Endometrium (tissue), 2 donors: ENCODE data around the gene FCRLA.
"Not testable (repeated sequence)": the region's sequence is repeated elsewhere in the genome, so short reads cannot be mapped to it uniquely, and the experiment has no call there.

Experiments used
- FAIRE-seq: peaks from 2 replicates; lab custom pipeline; 2012; peaks lifted over from hg19 to GRCh38; lab: Jason Lieb, UNC
- donor health status: control.
- donor health status: control.

FCRLA gene, protein sequence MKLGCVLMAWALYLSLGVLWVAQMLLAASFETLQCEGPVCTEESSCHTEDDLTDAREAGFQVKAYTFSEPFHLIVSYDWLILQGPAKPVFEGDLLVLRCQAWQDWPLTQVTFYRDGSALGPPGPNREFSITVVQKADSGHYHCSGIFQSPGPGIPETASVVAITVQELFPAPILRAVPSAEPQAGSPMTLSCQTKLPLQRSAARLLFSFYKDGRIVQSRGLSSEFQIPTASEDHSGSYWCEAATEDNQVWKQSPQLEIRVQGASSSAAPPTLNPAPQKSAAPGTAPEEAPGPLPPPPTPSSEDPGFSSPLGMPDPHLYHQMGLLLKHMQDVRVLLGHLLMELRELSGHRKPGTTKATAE

DNA sequence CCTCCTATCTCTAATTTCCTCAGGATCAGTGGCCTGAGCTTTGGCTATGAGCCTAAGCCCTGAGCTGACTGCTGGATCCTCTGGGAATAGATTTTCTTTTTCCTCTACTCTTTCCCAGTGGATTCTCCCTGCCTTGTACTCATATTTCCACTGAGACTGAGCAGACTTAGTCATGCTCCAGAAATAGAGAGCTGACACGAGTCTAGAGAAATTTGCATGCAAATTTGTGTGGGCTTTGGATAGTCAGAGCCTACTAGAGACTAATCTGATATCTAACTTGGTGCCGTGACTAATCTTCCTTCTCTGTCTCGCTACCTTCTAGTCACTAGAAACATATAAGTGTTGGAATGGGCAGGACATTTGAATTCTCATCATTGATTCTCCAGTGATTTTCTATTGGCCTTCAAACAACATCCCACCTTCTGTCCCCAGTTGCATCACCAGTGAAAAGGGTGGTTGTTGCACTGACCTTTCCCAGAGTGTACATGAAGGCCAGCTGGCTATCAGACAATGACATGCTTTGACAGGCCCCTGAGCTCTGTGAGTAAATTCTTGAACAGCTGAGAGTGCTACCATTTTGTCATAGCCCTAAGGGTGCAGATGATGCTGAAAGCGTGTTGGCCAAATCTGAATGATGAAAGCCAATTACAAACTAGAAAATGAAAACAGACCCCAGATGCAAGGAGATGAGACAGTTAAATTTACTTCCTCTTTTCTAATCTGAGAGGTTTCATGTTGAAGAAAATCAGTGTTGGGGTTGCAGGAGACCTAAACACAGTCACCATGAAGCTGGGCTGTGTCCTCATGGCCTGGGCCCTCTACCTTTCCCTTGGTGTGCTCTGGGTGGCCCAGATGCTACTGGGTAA is at the start of gene FCRLA:
FCRLA (plus strand) TSS at position 748 of the 866 bp plus-strand sequence; CDS start at position 784, 36 bp downstream.
- FAIRE-seq: no peak

DNA sequence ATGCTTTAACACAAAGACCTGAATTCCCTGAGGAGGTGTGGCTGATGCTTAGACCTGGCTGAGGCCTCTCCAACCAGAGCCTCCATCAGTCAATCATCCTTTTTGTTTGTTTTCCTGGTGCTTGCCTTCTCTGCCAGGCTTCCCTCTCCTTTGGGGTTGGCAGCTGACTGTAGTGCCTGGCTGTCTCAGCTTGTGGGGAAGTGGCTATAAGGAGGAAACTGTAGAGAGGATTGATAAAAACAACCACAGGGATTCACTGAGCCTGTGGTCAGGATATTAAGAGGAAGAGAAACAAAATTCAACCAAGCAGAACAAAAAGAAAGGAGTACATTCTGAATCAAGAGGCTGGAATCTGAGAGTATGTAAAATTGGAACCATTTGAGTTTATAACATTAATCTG is 48.5 kb upstream of the FCRLA start:
- not testable (repeated sequence) for FAIRE-seq

DNA sequence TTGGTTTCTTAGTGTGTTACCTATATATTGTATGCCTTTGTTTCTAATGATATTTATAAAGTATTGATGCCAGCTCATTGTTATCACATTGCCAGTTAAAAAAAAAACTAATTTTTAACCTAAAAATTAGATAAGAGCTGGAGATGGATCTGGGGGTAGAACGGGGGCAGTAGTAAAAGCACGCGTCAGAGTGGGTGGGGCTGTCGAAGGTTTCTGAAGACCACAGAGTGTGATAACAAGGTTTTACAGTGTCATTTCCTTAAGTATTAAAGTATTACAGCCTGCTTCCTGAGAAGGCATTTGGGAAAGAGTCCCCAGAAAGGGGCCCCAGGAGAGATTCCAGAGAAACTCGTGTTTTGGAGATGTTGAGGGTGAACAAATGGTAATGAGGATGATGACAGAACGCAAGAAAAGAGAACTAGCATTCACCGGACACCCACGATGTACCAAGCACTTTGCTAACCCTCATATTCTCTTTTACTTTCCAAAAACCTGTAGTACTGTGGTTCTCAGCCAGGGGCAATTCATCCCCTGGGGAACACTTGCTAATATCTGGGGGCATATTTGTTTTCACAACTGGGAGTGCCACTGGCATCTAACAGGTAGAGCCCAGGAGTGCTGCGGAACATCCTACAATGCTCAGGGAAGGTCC is 45.2 kb upstream of the FCRLA start:
- not testable (repeated sequence) for FAIRE-seq

DNA sequence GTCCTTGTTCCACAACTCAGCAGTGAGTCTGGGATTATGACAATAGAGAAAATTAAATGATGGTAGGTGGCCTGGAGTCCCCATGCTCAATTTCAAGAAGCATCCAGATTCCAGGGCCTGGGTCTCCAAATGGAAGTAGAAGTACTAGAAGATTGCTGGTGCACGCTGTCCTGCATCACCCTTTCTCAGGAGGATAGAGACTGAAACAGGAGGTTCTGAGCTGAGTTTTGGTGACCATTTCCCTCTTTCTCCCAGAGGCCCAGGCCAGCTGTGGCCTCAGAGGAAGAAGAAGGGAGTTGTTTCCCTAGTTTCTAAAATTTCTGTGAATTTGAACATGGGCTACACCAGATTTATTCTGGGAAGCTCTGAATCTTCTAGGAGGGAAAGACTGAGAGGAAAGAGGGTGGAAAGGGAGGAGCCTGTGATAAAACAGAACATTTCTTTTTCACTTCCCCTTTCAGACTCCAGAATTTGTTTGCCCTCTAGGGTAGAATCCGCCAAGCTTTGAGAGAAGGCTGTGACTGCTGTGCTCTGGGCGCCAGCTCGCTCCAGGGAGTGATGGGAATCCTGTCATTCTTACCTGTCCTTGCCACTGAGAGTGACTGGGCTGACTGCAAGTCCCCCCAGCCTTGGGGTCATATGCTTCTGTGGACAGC is 44.2 kb upstream of the FCRLA start, which contains the start of gene FCGR2B:
FCGR2B (plus strand) TSS at position 460 of the 656 bp plus-strand sequence; CDS start at position 559, 99 bp downstream.
- FAIRE-seq: not testable (repeated sequence)

DNA sequence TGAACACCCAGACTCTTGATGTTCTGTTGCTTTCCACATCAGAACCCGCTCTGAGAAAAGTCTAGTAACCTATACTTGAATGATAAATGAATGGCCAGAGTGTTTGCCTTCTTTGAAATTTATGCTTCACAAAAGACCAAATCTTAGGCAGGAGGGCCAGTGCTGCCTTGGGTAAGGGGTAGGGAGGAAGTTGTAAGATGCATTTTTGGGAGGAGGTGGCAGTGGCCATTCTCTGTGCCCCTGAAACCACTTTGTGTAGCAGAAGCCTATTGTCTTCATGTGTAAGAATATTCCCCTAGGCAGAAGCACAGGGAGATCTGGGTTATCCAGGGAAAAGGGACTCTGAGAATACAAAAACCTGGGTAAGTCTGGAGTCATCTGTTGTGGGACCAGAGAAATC is 43.5 kb upstream of the FCRLA start:
- FAIRE-seq: not testable (repeated sequence)

DNA sequence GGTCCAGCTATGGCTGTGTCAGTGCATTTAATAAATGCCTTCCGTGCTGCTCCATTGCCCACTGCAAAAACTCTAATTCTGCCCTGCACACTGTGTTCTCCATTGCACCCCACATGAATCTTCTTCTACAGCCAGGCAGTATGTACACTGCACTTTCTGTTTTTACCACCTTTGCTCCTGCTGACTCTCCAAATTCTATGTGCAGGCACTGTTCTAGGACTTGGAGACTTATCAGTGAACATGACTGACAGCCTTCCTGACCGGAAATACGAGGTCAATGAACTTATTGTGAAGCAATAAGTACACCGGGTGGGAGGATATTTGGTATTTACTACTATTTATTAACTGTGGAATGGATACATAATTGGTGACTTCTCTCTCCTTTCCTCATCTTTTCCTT is 42.3 kb upstream of the FCRLA start:
- FAIRE-seq: not testable (repeated sequence)

DNA sequence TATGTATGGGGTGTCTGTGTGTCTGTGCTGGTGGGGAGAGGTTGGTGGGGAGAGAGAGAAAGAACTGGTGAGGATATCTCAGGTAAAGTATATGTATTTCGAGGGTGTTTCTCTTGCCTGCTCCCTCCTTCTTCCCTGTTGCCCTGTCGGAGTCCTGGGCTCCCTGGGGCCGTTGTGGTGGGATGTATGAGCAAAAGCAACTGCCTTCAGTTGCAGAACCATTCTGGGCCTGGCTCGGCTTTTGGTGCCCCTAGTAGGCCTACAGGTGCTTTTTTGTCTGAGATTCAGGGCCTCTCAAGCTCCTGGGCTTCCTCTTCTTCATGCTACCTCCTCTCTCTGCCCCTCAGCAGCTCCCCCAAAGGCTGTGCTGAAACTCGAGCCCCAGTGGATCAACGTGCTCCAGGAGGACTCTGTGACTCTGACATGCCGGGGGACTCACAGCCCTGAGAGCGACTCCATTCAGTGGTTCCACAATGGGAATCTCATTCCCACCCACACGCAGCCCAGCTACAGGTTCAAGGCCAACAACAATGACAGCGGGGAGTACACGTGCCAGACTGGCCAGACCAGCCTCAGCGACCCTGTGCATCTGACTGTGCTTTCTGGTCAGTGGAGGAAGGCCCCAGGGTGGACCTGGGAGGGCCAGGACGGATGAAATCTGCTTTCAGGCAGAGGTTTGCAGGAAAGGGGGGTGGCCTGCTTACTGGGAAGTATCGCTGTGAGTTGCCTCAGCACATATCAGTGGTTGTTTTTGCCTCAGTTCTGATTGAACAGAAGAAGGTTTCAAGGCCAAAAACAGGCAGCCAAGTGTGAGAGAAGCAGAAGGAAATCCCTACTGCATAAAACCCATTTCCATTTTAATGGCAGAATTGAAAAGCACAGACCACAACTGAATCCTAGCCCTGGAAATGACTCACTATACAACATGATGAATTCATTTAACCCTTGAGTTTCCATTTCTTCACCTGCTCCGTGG is 35.7 kb upstream of the FCRLA start:
- not testable (repeated sequence) for FAIRE-seq

DNA sequence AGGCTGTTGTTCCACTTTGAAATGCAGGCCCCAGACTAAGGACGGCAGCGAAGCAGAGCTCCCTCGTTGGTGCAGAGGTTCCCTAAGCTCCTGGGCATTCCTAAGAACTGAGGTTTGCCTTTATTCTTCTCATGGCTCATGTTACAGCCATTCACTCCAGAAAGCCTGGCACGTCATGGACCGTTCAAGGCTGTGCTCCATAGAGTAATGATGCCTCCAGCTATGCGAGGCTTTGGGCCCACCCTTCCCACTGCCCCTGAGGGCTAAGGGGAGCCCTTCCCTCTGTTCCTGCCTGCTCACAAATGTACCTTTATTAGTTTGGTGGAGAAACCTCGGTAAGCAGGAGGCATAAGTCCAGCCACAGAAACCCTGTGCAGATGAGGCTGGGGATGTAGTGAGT is 33.6 kb upstream of the FCRLA start:
- FAIRE-seq: not testable (repeated sequence)

DNA sequence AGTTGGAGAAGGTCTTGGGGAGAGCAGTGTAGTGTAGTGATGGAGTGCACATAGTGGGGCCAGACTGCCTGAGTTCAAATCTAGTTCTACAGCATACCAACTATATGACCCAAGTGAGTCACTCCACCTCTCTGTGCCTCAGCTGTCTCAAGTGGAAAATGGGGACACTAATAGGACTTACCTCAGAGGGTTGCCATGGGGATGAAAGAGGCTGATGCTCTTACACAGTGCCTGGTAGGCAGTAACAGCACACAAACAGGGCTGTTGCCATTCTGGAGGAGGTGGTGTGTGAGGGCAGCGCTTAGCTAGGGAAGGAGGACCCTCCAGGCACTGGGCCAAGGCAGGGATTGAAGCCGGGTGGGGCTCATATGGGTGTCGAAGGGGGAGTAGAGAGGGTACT is 32.6 kb upstream of the FCRLA start:
- FAIRE-seq: not testable (repeated sequence)

DNA sequence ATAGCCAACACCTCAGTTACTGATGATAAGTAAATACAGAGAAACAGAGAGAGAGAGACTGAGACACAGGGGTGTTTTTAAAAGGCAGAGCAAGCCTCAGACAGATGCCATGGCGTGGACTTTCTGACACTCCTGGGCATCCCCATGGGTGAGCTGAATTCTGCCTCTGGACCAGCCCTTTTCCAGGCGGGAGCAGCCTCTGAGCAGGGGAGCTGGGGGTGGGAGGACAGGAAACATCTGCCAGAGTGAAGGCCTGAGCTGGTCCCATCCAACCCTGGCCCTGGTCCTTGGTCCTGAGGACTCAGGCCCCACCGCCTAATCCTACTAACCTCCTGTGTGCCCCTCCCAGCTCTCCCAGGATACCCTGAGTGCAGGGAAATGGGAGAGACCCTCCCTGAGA is 32.1 kb upstream of the FCRLA start:
- not testable (repeated sequence) for FAIRE-seq

DNA sequence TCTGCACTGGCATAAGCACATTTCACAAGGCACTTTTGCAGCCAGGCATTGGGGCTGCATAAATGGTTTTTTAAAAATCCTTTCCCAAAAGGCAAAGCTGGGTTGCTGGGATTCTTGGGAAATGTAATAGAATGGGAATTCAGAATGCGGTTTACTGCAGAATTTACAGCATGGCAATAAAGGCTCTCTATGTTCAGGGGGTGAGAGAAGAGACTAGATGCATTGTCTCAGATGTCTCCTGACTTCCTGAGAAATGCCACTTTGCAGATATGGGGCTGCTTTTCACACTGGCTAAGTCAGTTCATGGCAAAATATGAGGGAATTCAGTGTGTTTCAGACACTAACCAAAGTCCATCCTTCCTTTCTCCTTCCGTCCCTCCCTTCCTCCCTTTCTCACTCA is 30.6 kb upstream of the FCRLA start:
- no peak for FAIRE-seq

DNA sequence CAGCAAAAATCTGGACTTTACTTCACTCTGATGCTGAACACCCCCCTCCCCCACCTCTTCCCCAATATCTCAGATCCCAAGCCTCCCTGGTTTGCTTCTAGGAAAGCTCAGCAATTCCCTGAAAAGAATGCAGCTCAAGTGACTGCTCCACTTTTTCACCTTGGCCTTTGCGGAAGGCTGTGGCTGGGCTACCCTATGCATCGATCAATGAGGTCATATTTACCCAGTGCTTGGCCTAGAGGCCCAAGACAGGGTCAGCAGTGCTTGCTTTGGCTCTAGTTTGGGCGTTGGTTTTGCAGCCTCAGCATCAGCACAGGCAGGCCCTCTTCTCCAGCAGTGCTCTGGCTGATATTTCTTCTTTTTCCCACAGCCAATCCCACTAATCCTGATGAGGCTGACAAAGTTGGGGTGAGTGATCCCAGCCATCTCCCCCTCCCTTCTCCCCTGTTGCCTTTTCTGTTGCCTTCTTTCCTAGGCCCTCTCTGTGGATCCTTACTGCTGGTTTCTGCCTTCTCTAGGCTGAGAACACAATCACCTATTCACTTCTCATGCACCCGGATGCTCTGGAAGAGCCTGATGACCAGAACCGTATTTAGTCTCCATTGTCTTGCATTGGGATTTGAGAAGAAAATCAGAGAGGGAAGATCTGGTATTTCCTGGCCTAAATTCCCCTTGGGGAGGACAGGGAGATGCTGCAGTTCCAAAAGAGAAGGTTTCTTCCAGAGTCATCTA is 29.9 kb upstream of the FCRLA start:
- FAIRE-seq: no peak

DNA sequence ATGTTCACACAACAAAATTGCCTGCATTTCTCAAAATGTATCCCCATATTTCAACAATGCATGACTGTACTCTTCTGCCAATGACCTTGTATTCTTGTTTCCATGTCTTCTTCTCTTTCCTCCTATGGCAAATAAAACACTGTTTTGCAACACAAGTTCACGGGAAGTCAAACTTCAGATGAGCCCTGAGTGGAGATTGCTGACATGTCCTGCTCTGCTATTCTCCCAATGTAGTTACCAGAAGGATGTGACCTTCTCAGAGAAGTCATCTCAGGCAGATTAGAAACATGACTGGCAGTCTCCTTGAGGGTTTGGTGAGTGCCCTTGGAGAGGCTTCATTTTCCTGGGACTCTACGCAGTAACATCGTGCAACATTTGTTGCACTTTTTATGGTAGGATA is 28.5 kb upstream of the FCRLA start:
- FAIRE-seq: no peak

DNA sequence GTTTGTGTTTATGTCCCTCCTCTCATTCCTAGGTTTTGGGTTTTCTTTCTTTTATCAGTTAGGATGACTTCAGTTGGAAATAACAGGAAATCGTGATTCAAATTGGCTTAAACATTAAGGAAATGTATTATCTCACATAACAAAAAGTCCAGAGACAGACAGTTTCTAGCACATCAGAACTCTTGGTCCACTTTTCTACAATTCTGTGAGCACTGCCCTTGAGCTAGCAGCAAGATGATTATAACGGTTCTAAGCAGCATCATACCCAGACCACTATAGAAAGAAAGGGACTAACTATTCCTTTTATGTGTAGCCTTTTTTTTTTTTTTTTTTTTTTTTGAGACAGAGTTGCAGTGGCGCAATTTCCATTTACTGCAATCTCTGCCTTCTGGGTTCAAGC is 25.1 kb upstream of the FCRLA start:
- FAIRE-seq: no peak

DNA sequence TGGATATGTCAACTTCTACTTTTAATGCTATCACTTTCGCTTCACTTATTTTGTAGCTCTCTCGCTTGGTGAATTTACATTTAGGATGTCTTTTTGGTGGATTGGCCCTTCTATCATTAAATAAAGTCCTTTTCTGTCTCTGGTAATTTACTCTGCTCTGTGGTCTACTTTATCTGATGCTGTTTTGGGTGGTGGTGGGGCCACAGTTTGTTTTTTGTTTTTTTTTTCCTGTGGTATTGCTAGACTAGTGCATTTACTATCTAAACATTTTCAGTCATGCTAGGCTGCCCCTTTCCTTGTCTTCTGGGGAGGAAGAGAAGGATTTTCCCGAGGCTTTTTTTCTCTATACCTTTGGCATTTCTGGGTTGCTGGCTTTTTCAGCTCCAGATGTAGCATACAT is 18.1 kb upstream of the FCRLA start:
- no peak for FAIRE-seq

DNA sequence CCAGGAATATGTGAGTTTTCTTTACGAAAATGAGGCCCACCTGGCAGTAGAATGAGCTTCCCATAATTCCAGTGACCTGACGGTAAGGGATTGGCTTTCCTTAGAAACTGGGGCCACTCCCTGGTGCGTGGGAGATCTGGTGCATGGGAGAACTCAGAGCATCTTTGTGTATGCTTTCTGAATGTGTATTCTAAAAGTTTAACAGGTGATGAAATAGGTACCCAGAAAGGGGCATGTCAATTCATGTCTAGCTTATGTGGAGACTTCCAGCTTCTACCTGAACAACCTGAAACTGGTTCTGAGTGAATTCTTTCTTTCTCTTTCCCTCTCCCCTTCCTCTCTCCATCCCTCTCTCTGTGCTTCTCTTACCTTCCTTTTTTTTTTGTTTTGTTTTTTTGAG is 15.2 kb upstream of the FCRLA start:
- no peak for FAIRE-seq

DNA sequence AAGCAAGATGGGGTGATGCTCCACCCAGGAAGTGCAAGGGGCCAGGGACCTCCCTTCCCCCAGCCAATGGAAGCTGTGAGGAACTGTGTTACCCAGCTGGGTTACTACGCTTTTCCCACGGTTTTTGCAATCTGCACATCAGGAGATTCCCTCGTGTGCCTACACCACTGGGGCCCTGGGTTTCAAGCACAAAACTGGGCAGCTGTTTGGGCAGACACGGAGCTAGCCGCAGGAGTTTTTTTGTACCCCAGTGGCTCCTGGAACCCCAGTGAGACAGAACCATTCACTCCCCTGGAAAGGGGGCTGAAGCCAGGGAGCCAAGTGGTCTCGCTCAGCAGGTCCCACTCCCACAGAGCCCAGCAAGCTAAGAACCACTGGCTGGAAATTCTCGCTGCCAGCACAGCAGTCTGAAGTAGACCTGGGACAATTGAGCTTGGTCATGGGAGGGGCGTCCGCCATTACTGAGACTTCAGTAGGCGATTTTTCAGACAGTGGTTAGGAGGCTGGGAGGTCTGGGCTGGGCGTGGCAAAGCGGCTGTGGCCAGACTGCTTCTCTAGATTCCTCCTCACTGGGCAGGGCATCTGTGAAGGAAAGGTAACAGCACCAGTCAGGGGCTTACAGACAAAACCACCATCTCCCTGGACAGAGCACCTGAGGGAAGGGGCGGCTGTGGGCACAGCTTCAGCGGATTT is 13.9 kb upstream of the FCRLA start:
- not testable (repeated sequence) for FAIRE-seq

DNA sequence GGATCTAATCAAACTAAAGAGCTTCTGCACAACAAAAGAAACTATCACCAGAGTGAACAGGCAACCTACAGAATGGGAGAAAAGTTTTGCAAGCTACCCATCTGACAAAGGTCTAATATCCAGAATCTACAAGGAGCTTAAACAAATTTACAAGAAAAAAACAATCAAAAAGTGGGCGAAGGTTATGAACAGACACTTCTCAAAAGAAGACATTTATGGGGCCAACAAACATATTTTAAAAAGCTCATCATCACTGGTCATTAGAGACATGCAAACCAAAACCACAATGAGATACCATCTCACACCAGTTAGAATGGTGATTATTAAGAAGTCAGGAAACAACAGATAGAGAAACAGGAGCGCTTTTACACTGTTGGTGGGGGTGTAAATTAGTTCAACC is 8.7 kb upstream of the FCRLA start:
- FAIRE-seq: not testable (repeated sequence)

DNA sequence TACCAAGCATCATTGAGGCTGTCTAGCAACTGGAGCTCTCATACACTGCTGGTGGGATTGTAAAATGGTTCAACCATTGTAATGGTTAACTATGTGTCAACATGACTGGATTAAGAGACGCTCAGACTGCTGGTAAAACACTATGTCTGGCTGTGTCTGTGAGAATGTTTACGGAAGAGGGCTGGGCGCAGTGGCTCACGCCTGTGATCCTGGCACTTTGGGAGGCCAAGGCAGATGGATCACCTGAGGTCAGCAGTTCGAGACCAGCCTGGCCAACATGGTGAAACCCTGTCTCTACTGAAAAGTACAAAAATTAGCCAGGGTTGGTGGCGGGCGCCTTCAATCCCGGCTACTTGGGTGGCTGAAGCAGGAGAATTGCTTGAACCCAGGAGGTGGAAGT is 4.8 kb upstream of the FCRLA start:
- FAIRE-seq: no peak

DNA sequence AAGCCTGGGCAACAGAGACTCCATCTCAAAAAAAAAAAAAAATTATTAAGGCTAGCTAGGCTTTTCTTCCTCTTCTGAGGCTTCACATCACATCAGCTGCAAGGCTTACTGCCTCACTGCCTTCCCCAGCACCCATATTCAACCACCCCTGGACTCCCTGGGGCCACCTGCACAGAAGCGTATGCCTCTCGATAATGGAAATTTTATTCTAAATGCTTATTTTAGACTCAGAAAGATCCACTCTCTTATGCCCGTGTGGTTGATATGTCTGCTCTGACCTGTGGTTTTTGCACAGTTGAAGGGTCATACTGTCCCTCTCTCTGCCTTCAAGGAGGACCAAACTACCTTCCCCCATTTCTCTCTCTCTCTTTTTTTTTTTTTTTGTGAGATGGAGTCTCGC is 1.5 kb upstream of the FCRLA start:
- FAIRE-seq: no peak
